ENCODE measurements around the gene AXIN1.
"Not testable (repeated sequence)": the region's sequence is repeated elsewhere in the genome, so short reads cannot be mapped to it uniquely, and the experiment has no call there.

The AXIN1 gene

GRCh38 chr16:333406-334094 is 19.0 kb downstream of the AXIN1 start:
- TF ChIP-seq, protein P1, sequence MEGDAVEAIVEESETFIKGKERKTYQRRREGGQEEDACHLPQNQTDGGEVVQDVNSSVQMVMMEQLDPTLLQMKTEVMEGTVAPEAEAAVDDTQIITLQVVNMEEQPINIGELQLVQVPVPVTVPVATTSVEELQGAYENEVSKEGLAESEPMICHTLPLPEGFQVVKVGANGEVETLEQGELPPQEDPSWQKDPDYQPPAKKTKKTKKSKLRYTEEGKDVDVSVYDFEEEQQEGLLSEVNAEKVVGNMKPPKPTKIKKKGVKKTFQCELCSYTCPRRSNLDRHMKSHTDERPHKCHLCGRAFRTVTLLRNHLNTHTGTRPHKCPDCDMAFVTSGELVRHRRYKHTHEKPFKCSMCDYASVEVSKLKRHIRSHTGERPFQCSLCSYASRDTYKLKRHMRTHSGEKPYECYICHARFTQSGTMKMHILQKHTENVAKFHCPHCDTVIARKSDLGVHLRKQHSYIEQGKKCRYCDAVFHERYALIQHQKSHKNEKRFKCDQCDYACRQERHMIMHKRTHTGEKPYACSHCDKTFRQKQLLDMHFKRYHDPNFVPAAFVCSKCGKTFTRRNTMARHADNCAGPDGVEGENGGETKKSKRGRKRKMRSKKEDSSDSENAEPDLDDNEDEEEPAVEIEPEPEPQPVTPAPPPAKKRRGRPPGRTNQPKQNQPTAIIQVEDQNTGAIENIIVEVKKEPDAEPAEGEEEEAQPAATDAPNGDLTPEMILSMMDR (IDR thresholded peaks at IDR 0.05; ENCODE audit: low read depth, low read length): no peak
- DNase-seq (ENCODE audit: extremely low read depth, low read depth): no peak

DNA sequence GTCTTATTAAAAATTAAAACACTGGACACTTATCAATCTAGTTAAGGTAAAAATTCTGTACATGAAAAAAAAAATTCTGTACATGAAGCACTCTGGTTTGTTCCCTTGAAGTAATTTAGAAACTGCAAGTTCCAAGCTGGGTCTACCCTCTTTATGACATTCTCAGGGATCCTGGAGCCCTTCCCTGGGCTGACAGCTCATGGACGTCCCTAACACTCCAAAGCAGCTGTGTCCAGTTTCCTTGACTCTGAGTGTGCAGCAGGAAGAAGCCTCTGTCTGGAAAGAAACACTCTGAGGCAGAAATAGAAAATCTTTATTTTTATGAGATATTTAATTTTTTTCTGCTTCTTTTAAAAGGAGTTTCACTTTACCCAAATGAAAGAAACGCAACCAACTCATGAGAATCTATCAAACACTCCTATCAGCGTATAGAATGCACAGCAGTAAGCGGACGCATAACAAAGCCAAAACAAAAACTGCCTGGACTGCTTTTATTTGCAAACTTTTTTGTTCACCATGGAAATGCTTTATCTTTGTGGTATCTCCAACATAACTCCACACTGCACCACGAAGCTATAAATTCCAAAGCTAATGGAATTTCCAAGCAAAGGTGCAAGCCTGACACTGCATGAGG is 21.2 kb downstream of the AXIN1 start:
- DNase-seq (ENCODE audit: extremely low read depth, low read depth): not testable (repeated sequence)

DNA sequence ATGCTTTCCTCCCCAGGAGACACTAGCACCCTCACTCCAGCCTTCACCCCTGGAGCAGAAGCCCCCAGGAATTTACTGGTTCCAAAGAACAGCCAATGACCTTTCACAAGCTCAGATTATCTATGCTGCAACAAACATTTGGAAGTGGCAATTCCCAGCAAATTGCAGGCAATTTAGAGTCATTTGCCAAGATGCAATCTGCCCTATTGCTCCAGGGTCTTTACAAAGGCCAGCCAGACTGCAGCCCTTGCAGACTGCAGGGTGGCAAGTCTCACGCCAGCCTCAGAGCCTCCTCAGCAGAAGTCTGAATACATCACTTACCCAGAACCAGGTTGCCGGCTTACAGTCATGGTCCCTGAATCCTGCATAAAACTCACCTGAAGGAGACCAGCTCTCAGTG is 21.8 kb downstream of the AXIN1 start:
- no peak for DNase-seq (ENCODE audit: extremely low read depth, low read depth)
- TF ChIP-seq, protein P1 (IDR thresholded peaks at IDR 0.05; ENCODE audit: low read depth, low read length): no peak

- DNase-seq (ENCODE audit: extremely low read depth, low read depth): no peak
- TF ChIP-seq, protein P1 (IDR thresholded peaks at IDR 0.05; ENCODE audit: low read depth, low read length): no peak
Measured at GRCh38 chr16:325375-326145, 27.0 kb downstream of the AXIN1 start.

GRCh38 chr16:324451-325334 is 27.8 kb downstream of the AXIN1 start:
- no peak for DNase-seq (ENCODE audit: extremely low read depth, low read depth)
- TF ChIP-seq, protein P1 (IDR thresholded peaks at IDR 0.05; ENCODE audit: low read depth, low read length): no peak

DNA sequence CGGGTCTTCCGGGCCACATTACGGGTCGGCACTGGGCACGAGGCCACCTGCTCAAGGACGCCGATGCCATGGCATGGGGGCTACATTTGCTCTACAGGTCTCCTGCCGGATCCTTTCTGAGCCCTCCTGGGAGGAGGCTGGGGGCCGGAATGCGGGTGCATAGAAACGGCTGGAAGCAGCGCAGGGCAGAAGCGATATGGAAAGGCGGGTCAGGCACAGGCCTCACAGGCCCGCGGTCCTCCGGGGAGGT is 28.4 kb downstream of the AXIN1 start:
- no peak for DNase-seq (ENCODE audit: extremely low read depth, low read depth)
- TF ChIP-seq, protein P1 (IDR thresholded peaks at IDR 0.05; ENCODE audit: low read depth, low read length): no peak

DNA sequence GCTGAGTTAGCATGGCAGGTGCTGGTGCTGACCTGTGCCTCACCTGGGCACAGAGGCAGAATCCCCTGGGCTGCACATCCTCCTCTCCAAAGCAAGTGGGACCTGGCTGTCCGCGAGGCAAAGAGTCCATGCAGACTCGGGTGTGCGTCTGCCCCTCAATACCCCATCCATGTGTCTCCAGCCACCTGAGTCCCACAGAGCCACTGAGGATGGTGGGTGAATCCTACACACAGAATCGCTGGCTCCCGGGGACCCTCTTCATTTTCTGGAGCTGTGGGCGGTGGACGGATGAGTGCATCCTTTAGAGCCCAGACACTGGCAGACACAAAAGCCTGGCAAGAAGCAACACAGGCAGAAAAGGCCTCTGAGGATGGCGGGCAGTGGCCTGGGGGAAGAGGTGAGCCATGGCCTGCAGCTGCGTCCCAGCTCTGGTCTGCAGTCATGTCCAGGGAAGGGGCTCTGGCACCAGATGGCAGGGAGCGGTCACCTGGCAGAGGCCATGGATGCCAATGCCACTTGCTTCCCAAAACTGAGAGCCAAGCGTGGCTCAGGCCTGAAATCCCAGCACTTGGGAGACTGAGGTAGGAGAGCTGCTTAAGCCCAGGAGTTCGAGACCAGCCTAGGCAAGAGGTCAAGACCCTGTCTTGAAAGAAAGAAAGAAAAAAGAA is 29.9 kb downstream of the AXIN1 start:
- DNase-seq (ENCODE audit: extremely low read depth, low read depth): no peak
- TF ChIP-seq, protein P1 (IDR thresholded peaks at IDR 0.05; ENCODE audit: low read depth, low read length): no peak

Measured in AG09319 (cell line).